ENCODE data around the gene KIN. TPM values are rescaled to one million over a fixed set of nuclear protein-coding genes. Genes with fewer than 3 reads are reported as not detected.
"Not testable (repeated sequence)": the region's sequence is repeated elsewhere in the genome, so short reads cannot be mapped to it uniquely, and the experiment has no call there.

Gene KIN
- polyA plus RNA-seq, 1 donor = 24.7 TPM

- DNase-seq = no peak
Measured at GRCh38 chr10:7738536-7739407, 49.0 kb downstream of the KIN start.

- no peak for DNase-seq
Measured at GRCh38 chr10:7734821-7735220, 53.0 kb downstream of the KIN start.

GRCh38 chr10:7722927-7723529 lies 64.8 kb downstream of the KIN start:
- DNase-seq = no peak

- no peak for DNase-seq
Measured at GRCh38 chr10:7720478-7720877, 67.3 kb downstream of the KIN start.

- DNase-seq = no peak
Measured at GRCh38 chr10:7718685-7719084, 69.1 kb downstream of the KIN start.

GRCh38 chr10:7717767-7718166 lies 70.0 kb downstream of the KIN start:
- no peak for DNase-seq

- DNase-seq = no peak
Measured at GRCh38 chr10:7715515-7715914, 72.3 kb downstream of the KIN start.

- DNase-seq = not testable (repeated sequence)
Measured at GRCh38 chr10:7711075-7711474, 76.7 kb downstream of the KIN start.

- DNase-seq = no peak
Measured at GRCh38 chr10:7710446-7710845, 77.3 kb downstream of the KIN start.

GRCh38 chr10:7708832-7709231 lies 79.0 kb downstream of the KIN start:
- no peak for DNase-seq

GRCh38 chr10:7707858-7708622 lies 79.8 kb downstream of the KIN start:
- DNase-seq = no peak

GRCh38 chr10:7707102-7707501 lies 80.7 kb downstream of the KIN start:
- DNase-seq = no peak

- no peak for DNase-seq
Measured at GRCh38 chr10:7706534-7707073, 81.2 kb downstream of the KIN start.

- no peak for DNase-seq
Measured at GRCh38 chr10:7705341-7705740, 82.5 kb downstream of the KIN start.

- DNase-seq = no peak
Measured at GRCh38 chr10:7704071-7705016, 83.4 kb downstream of the KIN start.

GRCh38 chr10:7703140-7703539 lies 84.7 kb downstream of the KIN start, which contains the start of gene ITIH2:
TSS of gene ITIH2 (plus strand) at chr10:7703316. CDS start at chr10:7703435, 119 bp downstream.
- DNase-seq = no peak

- DNase-seq = no peak
Measured at GRCh38 chr10:7702288-7702812, 85.4 kb downstream of the KIN start.

GRCh38 chr10:7701158-7701742 lies 86.5 kb downstream of the KIN start:
- no peak for DNase-seq

Data from left kidney (tissue), 2 donors.